CD8-positive, alpha-beta memory T cell (primary cell): ENCODE measurements around the gene LRRC40. TPM values are rescaled to one million over a fixed set of nuclear protein-coding genes. Genes with fewer than 3 reads are reported as not detected.

ENCODE experiments used
- CTCF ChIA-PET: fragments of 350-600 bp; sonication (Branson Sonifier 250); formaldehyde crosslinking; loops from one replicate; lab custom pipeline; 2021; ENCODE audit warnings: antibody characterized with exemption; lab: Charles Lee
- POLR2A ChIA-PET: fragments of 350-600 bp; sonication (Branson Sonifier 250); formaldehyde crosslinking; loops from one replicate; lab custom pipeline; 2021; ENCODE audit warnings: antibody characterized with exemption; lab: Charles Lee
- DNase-seq, 5 donors: peaks; one replicate each; pipeline versions ENCODE4 v3.0.0 to v3.0.0-alpha.2; 2020 to 2022; ENCODE audit warnings: mixed read lengths in 1 of 5
- H3K27ac ChIP-seq: one replicate; pipeline ENCODE4 v1.7.0; 2013; ENCODE audit warnings: low read depth, mild to moderate bottlenecking, low read length, moderate library complexity
- H3K27me3 ChIP-seq: 2 replicates; pipeline ENCODE4 v1.7.0; 2013; ENCODE audit warnings: low read length, mild to moderate bottlenecking; ENCODE audit not compliant: insufficient read depth, poor library complexity, severe bottlenecking
- H3K36me3 ChIP-seq: 2 replicates; pipeline ENCODE4 v1.7.0; 2013; ENCODE audit warnings: mild to moderate bottlenecking, low read length, moderate library complexity; ENCODE audit not compliant: insufficient read depth
- H3K4me1 ChIP-seq: 2 replicates; pipeline ENCODE4 v1.7.0; 2013; ENCODE audit warnings: mild to moderate bottlenecking, low read length, moderate library complexity; ENCODE audit not compliant: insufficient read depth
- H3K4me3 ChIP-seq: 2 replicates; pipeline ENCODE4 v1.7.0; 2013; ENCODE audit warnings: mild to moderate bottlenecking, low read length
- H3K9me3 ChIP-seq: 2 replicates; pipeline ENCODE4 v1.7.0; 2013; ENCODE audit warnings: mild to moderate bottlenecking, low read length
- H3K27ac Mint-ChIP-seq, 8 donors: one replicate each; pipeline ENCODE4 v1.8.0; 2020 to 2021; ENCODE audit warnings: mixed read lengths in 8 of 8, mild to moderate bottlenecking in 6 of 8, inconsistent platforms in 3 of 8, moderate library complexity in 3 of 8
- H3K27me3 Mint-ChIP-seq, 2 donors: one replicate each; pipeline ENCODE4 v1.8.0; 2020 to 2021; ENCODE audit warnings: mixed read lengths in 2 of 2, mild to moderate bottlenecking in 1 of 2, moderate library complexity in 1 of 2
- H3K36me3 Mint-ChIP-seq, 3 donors: one replicate each; pipeline ENCODE4 v1.8.0; 2020 to 2021; ENCODE audit warnings: mixed read lengths in 3 of 3, inconsistent platforms in 1 of 3, mild to moderate bottlenecking in 1 of 3
- H3K4me1 Mint-ChIP-seq, 3 donors: one replicate each; pipeline ENCODE4 v1.8.0; 2020 to 2021; ENCODE audit warnings: mixed read lengths in 3 of 3, inconsistent platforms in 1 of 3, mild to moderate bottlenecking in 1 of 3
- H3K4me3 Mint-ChIP-seq, 7 donors: one replicate each; pipeline ENCODE4 v1.8.0; 2020 to 2021; ENCODE audit warnings: mixed read lengths in 7 of 7, mild to moderate bottlenecking in 6 of 7, moderate library complexity in 4 of 7, inconsistent platforms in 2 of 7
- H3K9me3 Mint-ChIP-seq, 5 donors: one replicate each; pipeline ENCODE4 v1.8.0; 2020 to 2022; ENCODE audit warnings: mixed read lengths in 5 of 5, mild to moderate bottlenecking in 3 of 5, moderate library complexity in 2 of 5, inconsistent platforms in 1 of 5
- polyA plus RNA-seq: library from polyadenylated mRNA; unstranded; fragments of 300-500 nt; fragmentation: Illumina TruSeq; gene quantifications from one replicate; pipeline ENCODE4 v1.2.3, GENCODE V29; 2021
- total RNA-seq, 2 experiments: library from RNA; stranded (reverse); gene quantifications; one replicate each; pipeline ENCODE4 v1.2.3, GENCODE V29; 2021

The LRRC40 gene
- total and polyA plus RNA-seq, 3 experiments from 2014 or later: 7.5 to 23.1 (median 20.9) TPM

GRCh38 chr1:70146488-70146887, 58.9 kb downstream of the LRRC40 start:
- Mint-ChIP-seq H3K27me3 (no peaks in the 10 kb centered on the region), H3K4me3 (no peak overlapping the region)
- POLR2A ChIA-PET: no interaction called here

GRCh38 chr1:70143048-70143659, 62.2 kb downstream of the LRRC40 start:
- Histone ChIP-seq H3K4me3 (no peak overlapping the region), H3K27ac (no peak overlapping the region), H3K4me1 (no peaks in the 10 kb centered on the region), H3K36me3 (peaks cover 4% of the 10 kb centered on the region), H3K27me3 (no peaks in the 10 kb centered on the region), H3K9me3 (no peaks in the 10 kb centered on the region)
- ChIA-PET POLR2A (no interaction called here), CTCF (no interaction called here)
- Mint-ChIP-seq H3K9me3 (no peaks in the 10 kb centered on the region), H3K4me1 (no peaks in the 10 kb centered on the region), H3K36me3 (peaks cover 0 to 23% (median 5%) of the 10 kb centered on the region in 3 donors), H3K27ac (no peak overlapping the region), H3K27me3 (no peaks in the 10 kb centered on the region), H3K4me3 (no peak overlapping the region)
- DNase-seq: no peak

More at GRCh38 chr1:70146488-70146887, 58.9 kb downstream of the LRRC40 start:
- Histone ChIP-seq H3K4me3 (no peak overlapping the region), H3K9me3 (no peaks in the 10 kb centered on the region), H3K36me3 (peaks cover 4% of the 10 kb centered on the region), H3K27me3 (no peaks in the 10 kb centered on the region), H3K4me1 (no peaks in the 10 kb centered on the region), H3K27ac (no peak overlapping the region)
- CTCF ChIA-PET: interaction anchor here (1.6 kb wide), 1 partner anchor 13 kb away, joined by 6 read pairs; no protein-coding TSS in a partner anchor
- no peaks in the 10 kb centered on the region for H3K4me1 Mint-ChIP-seq
- H3K27ac Mint-ChIP-seq: no peak overlapping the region
- H3K36me3 Mint-ChIP-seq: peaks cover 0 to 41% (median 10%) of the 10 kb centered on the region in 3 donors
- no peaks in the 10 kb centered on the region for H3K9me3 Mint-ChIP-seq
- DNase-seq: no peak

DNA sequence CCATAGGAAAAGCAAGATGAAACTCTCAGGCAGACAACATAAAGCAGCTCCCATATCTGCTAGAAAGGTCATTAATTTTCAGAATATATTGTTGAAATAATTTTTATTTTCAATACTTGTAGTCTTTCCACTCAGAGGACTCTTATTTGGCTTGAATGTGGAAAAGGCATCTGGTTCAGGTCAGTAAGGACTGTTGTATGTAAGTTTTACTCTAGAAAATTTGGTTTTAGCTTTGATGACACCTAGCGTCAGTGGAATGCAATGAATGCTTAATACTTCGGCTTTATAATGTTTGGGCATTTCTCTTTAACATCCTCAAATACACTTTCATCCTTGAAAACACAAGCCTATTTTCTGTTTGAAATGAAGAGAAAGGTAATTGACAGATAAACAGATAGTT, 63.3 kb downstream of the LRRC40 start:
- H3K36me3 Mint-ChIP-seq: peaks cover 0 to 13% (median 3%) of the 10 kb centered on the region in 3 donors
- no peak for DNase-seq
- H3K27me3 Mint-ChIP-seq: no peaks in the 10 kb centered on the region
- H3K27ac Mint-ChIP-seq: peak overlapping the region in 1 of 8 donors; percentile 29
- Histone ChIP-seq H3K36me3 (peaks cover 2% of the 10 kb centered on the region), H3K9me3 (no peaks in the 10 kb centered on the region), H3K27me3 (no peaks in the 10 kb centered on the region), H3K4me3 (no peak overlapping the region), H3K4me1 (no peaks in the 10 kb centered on the region), H3K27ac (no peak overlapping the region)
- no peaks in the 10 kb centered on the region for H3K9me3 Mint-ChIP-seq
- ChIA-PET CTCF (interaction anchor here (1.0 to 1.1 kb wide), 2 partner anchors 8 to 941 kb away, joined by 3 to 6 read pairs; no protein-coding TSS in a partner anchor), POLR2A (no interaction called here)
- no peaks in the 10 kb centered on the region for H3K4me1 Mint-ChIP-seq
- no peak overlapping the region for H3K4me3 Mint-ChIP-seq

DNA sequence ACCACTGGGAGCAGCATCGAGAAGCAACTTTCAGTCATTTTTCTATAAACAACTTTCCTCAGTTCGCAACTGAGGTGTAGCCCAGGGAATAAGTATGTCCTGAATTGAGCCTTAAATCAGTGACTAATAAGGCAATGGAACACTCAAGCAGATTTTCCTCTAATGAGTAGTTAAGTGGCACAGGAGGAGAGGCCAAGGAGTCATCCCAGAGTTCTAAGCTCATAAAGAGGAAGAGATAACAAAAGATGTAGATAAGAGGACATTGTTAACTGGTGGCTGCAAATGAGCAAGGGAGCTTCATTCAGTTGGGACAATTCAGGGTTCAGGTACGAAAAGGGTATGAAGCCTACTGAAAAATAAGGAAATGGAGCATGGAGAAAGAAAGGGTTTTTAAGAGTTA, 64.5 kb downstream of the LRRC40 start:
- Mint-ChIP-seq H3K4me1 (no peaks in the 10 kb centered on the region), H3K4me3 (no peak overlapping the region), H3K27me3 (no peaks in the 10 kb centered on the region), H3K27ac (no peak overlapping the region), H3K36me3 (peaks cover 0 to 6% (median 0%) of the 10 kb centered on the region in 3 donors), H3K9me3 (no peaks in the 10 kb centered on the region)
- H3K27me3 ChIP-seq: no peaks in the 10 kb centered on the region
- POLR2A ChIA-PET: no interaction called here
- CTCF ChIA-PET: no interaction called here
- no peak for DNase-seq
- H3K36me3 ChIP-seq: no peaks in the 10 kb centered on the region
- no peak overlapping the region for H3K4me3 ChIP-seq
- no peaks in the 10 kb centered on the region for H3K4me1 ChIP-seq
- no peak overlapping the region for H3K27ac ChIP-seq
- no peaks in the 10 kb centered on the region for H3K9me3 ChIP-seq

DNA sequence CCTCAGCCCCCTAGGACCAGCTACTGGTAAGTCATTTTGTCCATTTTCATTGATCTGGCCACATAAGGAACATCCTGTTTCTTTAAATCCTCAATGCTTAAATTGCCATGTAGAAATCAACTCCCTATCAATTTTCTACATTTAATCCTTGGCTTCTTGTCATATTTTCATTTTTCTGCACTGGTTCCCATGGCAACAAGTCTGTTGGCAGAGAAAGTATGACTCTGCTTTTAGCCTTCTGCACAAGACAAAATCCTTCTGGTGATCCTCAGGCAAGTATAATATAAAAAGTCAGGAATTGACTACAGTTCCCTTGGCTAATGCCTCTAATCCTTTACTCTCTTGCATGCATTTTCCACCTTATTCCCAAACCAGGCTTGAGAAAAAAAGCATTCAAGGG, 65.0 kb downstream of the LRRC40 start:
- no peaks in the 10 kb centered on the region for H3K4me1 Mint-ChIP-seq
- no peaks in the 10 kb centered on the region for H3K36me3 ChIP-seq
- CTCF ChIA-PET: no interaction called here
- no peak overlapping the region for H3K4me3 Mint-ChIP-seq
- H3K9me3 ChIP-seq: no peaks in the 10 kb centered on the region
- H3K27ac Mint-ChIP-seq: no peak overlapping the region
- POLR2A ChIA-PET: no interaction called here
- H3K27me3 Mint-ChIP-seq: no peaks in the 10 kb centered on the region
- H3K4me3 ChIP-seq: no peak overlapping the region
- H3K27ac ChIP-seq: no peak overlapping the region
- DNase-seq: no peak
- no peaks in the 10 kb centered on the region for H3K9me3 Mint-ChIP-seq
- no peaks in the 10 kb centered on the region for H3K27me3 ChIP-seq
- H3K36me3 Mint-ChIP-seq: peaks cover 0 to 3% (median 0%) of the 10 kb centered on the region in 3 donors
- H3K4me1 ChIP-seq: no peaks in the 10 kb centered on the region

- Histone ChIP-seq H3K27ac (no peak overlapping the region), H3K4me3 (no peak overlapping the region), H3K36me3 (no peaks in the 10 kb centered on the region), H3K4me1 (no peaks in the 10 kb centered on the region), H3K27me3 (no peaks in the 10 kb centered on the region), H3K9me3 (no peaks in the 10 kb centered on the region)
- H3K4me1 Mint-ChIP-seq: peaks cover 0 to 3% (median 0%) of the 10 kb centered on the region in 3 donors
- POLR2A ChIA-PET: no interaction called here
- H3K9me3 Mint-ChIP-seq: no peaks in the 10 kb centered on the region
- peaks cover 0 to 9% of the 10 kb centered on the region in 2 donors for H3K27me3 Mint-ChIP-seq
- no peak for DNase-seq
- no peaks in the 10 kb centered on the region for H3K36me3 Mint-ChIP-seq
- H3K27ac Mint-ChIP-seq: no peak overlapping the region
- CTCF ChIA-PET: interaction anchor here (1.2 to 2.6 kb wide), 5 partner anchors 8 to 374 kb away, joined by 3 to 6 read pairs (median 6); no protein-coding TSS in a partner anchor
- H3K4me3 Mint-ChIP-seq: no peak overlapping the region
These were observed 71.2 kb downstream of the LRRC40 start for GRCh38 chr1:70134148-70134547.

GRCh38 chr1:70117046-70117445, 88.3 kb downstream of the LRRC40 start:
- Mint-ChIP-seq H3K9me3 (no peaks in the 10 kb centered on the region), H3K4me1 (no peaks in the 10 kb centered on the region), H3K36me3 (no peaks in the 10 kb centered on the region), H3K27me3 (peaks cover 11 to 15% of the 10 kb centered on the region in 2 donors), H3K4me3 (no peak overlapping the region), H3K27ac (no peak overlapping the region)
- Histone ChIP-seq H3K9me3 (no peaks in the 10 kb centered on the region), H3K4me3 (no peak overlapping the region), H3K27ac (no peak overlapping the region), H3K4me1 (no peaks in the 10 kb centered on the region), H3K36me3 (no peaks in the 10 kb centered on the region), H3K27me3 (no peaks in the 10 kb centered on the region)
- DNase-seq: no peak
- CTCF ChIA-PET: interaction anchor here (0.6 kb wide), 1 partner anchor 15 kb away, joined by 3 read pairs; no protein-coding TSS in a partner anchor
- POLR2A ChIA-PET: no interaction called here

- no peaks in the 10 kb centered on the region for H3K4me1 ChIP-seq
- no peaks in the 10 kb centered on the region for H3K27me3 ChIP-seq
- H3K9me3 ChIP-seq: no peaks in the 10 kb centered on the region
These were observed 90.1 kb downstream of the LRRC40 start for GRCh38 chr1:70115315-70115714.

More at GRCh38 chr1:70115315-70115714, 90.1 kb downstream of the LRRC40 start:
- Mint-ChIP-seq H3K27me3 (peaks cover 8 to 11% of the 10 kb centered on the region in 2 donors), H3K27ac (no peak overlapping the region), H3K9me3 (no peaks in the 10 kb centered on the region), H3K4me3 (no peak overlapping the region), H3K36me3 (no peaks in the 10 kb centered on the region), H3K4me1 (no peaks in the 10 kb centered on the region)
- DNase-seq: no peak
- Histone ChIP-seq H3K27ac (no peak overlapping the region), H3K36me3 (no peaks in the 10 kb centered on the region), H3K4me3 (no peak overlapping the region)
- POLR2A ChIA-PET: no interaction called here
- CTCF ChIA-PET: no interaction called here
